ENCODE measurements around the gene SLC16A9.

DNA sequence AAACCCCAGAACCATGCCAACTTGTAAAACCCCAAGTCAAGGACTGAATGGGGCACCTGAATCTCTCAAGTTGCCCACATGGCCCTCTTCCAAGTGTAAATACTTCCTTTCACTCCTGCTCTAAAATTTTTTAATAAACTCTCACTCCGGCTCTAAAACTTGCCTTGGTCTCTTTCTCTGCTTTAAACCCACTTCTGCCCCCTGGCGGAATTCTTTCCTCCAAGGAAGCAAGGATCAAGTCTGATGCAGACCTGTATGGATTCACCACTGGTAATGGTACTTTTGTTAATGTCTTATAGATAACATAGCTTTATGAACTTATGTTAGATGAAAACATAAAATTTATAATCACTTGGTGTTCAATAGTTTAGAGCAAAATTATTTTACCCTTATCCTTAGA lies 33.8 kb downstream of the SLC16A9 start:
- TF ChIP-seq, protein P1, sequence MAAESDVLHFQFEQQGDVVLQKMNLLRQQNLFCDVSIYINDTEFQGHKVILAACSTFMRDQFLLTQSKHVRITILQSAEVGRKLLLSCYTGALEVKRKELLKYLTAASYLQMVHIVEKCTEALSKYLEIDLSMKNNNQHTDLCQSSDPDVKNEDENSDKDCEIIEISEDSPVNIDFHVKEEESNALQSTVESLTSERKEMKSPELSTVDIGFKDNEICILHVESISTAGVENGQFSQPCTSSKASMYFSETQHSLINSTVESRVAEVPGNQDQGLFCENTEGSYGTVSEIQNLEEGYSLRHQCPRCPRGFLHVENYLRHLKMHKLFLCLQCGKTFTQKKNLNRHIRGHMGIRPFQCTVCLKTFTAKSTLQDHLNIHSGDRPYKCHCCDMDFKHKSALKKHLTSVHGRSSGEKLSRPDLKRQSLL (tag by site-specific recombination; IDR thresholded peaks at IDR 0.05), result no peak
- TF ChIP-seq, protein P2, sequence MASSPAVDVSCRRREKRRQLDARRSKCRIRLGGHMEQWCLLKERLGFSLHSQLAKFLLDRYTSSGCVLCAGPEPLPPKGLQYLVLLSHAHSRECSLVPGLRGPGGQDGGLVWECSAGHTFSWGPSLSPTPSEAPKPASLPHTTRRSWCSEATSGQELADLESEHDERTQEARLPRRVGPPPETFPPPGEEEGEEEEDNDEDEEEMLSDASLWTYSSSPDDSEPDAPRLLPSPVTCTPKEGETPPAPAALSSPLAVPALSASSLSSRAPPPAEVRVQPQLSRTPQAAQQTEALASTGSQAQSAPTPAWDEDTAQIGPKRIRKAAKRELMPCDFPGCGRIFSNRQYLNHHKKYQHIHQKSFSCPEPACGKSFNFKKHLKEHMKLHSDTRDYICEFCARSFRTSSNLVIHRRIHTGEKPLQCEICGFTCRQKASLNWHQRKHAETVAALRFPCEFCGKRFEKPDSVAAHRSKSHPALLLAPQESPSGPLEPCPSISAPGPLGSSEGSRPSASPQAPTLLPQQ (tag by site-specific recombination; IDR thresholded peaks at IDR 0.05), result no peak
- TF ChIP-seq REPIN1 (tag by site-specific recombination; IDR thresholded peaks at IDR 0.05; ENCODE audit: low read depth), result no peak
- TF ChIP-seq SP2 (tag by site-specific recombination; IDR thresholded peaks at IDR 0.05), result no peak
- TF ChIP-seq, protein P3, sequence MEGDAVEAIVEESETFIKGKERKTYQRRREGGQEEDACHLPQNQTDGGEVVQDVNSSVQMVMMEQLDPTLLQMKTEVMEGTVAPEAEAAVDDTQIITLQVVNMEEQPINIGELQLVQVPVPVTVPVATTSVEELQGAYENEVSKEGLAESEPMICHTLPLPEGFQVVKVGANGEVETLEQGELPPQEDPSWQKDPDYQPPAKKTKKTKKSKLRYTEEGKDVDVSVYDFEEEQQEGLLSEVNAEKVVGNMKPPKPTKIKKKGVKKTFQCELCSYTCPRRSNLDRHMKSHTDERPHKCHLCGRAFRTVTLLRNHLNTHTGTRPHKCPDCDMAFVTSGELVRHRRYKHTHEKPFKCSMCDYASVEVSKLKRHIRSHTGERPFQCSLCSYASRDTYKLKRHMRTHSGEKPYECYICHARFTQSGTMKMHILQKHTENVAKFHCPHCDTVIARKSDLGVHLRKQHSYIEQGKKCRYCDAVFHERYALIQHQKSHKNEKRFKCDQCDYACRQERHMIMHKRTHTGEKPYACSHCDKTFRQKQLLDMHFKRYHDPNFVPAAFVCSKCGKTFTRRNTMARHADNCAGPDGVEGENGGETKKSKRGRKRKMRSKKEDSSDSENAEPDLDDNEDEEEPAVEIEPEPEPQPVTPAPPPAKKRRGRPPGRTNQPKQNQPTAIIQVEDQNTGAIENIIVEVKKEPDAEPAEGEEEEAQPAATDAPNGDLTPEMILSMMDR (tag by site-specific recombination; IDR thresholded peaks at IDR 0.05), result no peak
- no peak for TF ChIP-seq ZBTB1 (tag by site-specific recombination; IDR thresholded peaks at IDR 0.05)
- TF ChIP-seq ZFP3 (tag by site-specific recombination; IDR thresholded peaks at IDR 0.05; ENCODE audit: low read depth), result no peak
- no peak for TF ChIP-seq ZNF48 (tag by site-specific recombination; IDR thresholded peaks at IDR 0.05)
- no peak for TF ChIP-seq ZNF121 (tag by site-specific recombination; IDR thresholded peaks at IDR 0.05)
- TF ChIP-seq BCL11A (tag by site-specific recombination; IDR thresholded peaks at IDR 0.05; ENCODE audit: low read depth), result no peak
- no peak for TF ChIP-seq ZNF707 (tag by site-specific recombination; IDR thresholded peaks at IDR 0.05)
- TF ChIP-seq YY1 (tag by site-specific recombination; IDR thresholded peaks at IDR 0.05), result no peak
- TF ChIP-seq ZNF777 (tag by site-specific recombination; IDR thresholded peaks at IDR 0.05; ENCODE audit: borderline replicate concordance), result no peak
